H9 (cell line): ENCODE measurements around the gene SHTN1. TPM values are rescaled to one million over a fixed set of nuclear protein-coding genes. Genes with fewer than 3 reads are reported as not detected.

ENCODE experiments used
- DNase-seq: peaks from one replicate; pipeline ENCODE4 v3.0.0-alpha.2; 2017
- H2AFZ ChIP-seq: one replicate; pipeline ENCODE4 v1.6.1; 2013; ENCODE audit warnings: mild to moderate bottlenecking, low read length, control low read depth, moderate library complexity
- H2AK5ac ChIP-seq: 2 replicates; pipeline ENCODE4 v1.6.1; 2013; ENCODE audit warnings: low read length, control low read depth, mixed read lengths; ENCODE audit not compliant: insufficient read length
- H2BK120ac ChIP-seq: one replicate; pipeline ENCODE4 v1.6.1; 2013; ENCODE audit warnings: low read depth, mild to moderate bottlenecking, low read length, control low read depth, inconsistent platforms; ENCODE audit not compliant: poor library complexity, severe bottlenecking
- H2BK12ac ChIP-seq: 2 replicates; pipeline ENCODE4 v1.6.1; 2013; ENCODE audit warnings: low read length, control low read depth, mixed read lengths, low read depth; ENCODE audit not compliant: insufficient read length
- H2BK15ac ChIP-seq: 2 replicates; pipeline ENCODE4 v1.6.1; 2013; ENCODE audit warnings: low read depth, low read length, control low read depth
- H2BK20ac ChIP-seq: one replicate; pipeline ENCODE4 v1.6.1; 2013; ENCODE audit warnings: low read depth, mild to moderate bottlenecking, low read length, control low read depth, inconsistent platforms; ENCODE audit not compliant: poor library complexity, severe bottlenecking
- H2BK5ac ChIP-seq: 2 replicates; pipeline ENCODE4 v1.6.1; 2013; ENCODE audit warnings: low read length, control low read depth, mixed read lengths; ENCODE audit not compliant: insufficient read length
- H3K14ac ChIP-seq: 2 replicates; pipeline ENCODE4 v1.6.1; 2013; ENCODE audit warnings: low read length, control low read depth; ENCODE audit not compliant: insufficient read depth
- H3K18ac ChIP-seq: 2 replicates; pipeline ENCODE4 v1.6.1; 2013; ENCODE audit warnings: low read depth, mild to moderate bottlenecking, mixed read lengths, low read length, control low read depth; ENCODE audit not compliant: insufficient read length
- H3K23ac ChIP-seq: 2 replicates; pipeline ENCODE4 v1.6.1; 2013; ENCODE audit warnings: low read length, control low read depth, mixed read lengths, low read depth; ENCODE audit not compliant: insufficient read length
- H3K23me2 ChIP-seq: 2 replicates; pipeline ENCODE4 v1.6.1; 2013; ENCODE audit warnings: low read depth, mild to moderate bottlenecking, mixed read lengths, low read length, control low read depth; ENCODE audit not compliant: insufficient read length, poor library complexity, severe bottlenecking
- H3K27ac ChIP-seq: 2 replicates; pipeline ENCODE4 v1.5.1; 2013; ENCODE audit warnings: low read length, control low read depth, mixed read lengths, low read depth; ENCODE audit not compliant: insufficient read length
- H3K27me3 ChIP-seq: 2 replicates; pipeline ENCODE4 v1.6.1; 2013; ENCODE audit warnings: low read length, control low read depth, inconsistent platforms; ENCODE audit not compliant: insufficient read depth
- H3K4ac ChIP-seq: 2 replicates; pipeline ENCODE4 v1.6.1; 2013; ENCODE audit warnings: low read depth, mild to moderate bottlenecking, control low read depth, inconsistent platforms, low read length, moderate library complexity
- H3K4me1 ChIP-seq: 2 replicates; pipeline ENCODE4 v1.6.1; 2013; ENCODE audit warnings: low read length, control low read depth, inconsistent platforms; ENCODE audit not compliant: insufficient read depth
- H3K4me2 ChIP-seq: 2 replicates; pipeline ENCODE4 v1.6.1; 2013; ENCODE audit warnings: low read length, control low read depth, mixed read lengths; ENCODE audit not compliant: insufficient read length, insufficient read depth
- H3K56ac ChIP-seq: 2 replicates; pipeline ENCODE4 v1.6.1; 2013; ENCODE audit warnings: low read depth, mild to moderate bottlenecking, mixed read lengths, low read length, control low read depth; ENCODE audit not compliant: insufficient read length
- H3K79me1 ChIP-seq: 2 replicates; pipeline ENCODE4 v1.6.1; 2013; ENCODE audit warnings: low read depth, mild to moderate bottlenecking, moderate library complexity, low read length, control low read depth, inconsistent platforms; ENCODE audit not compliant: insufficient read depth, poor library complexity, severe bottlenecking
- H3K79me2 ChIP-seq: 2 replicates; pipeline ENCODE4 v1.6.1; 2013; ENCODE audit warnings: low read length, control low read depth, inconsistent platforms; ENCODE audit not compliant: insufficient read depth
- H3K9ac ChIP-seq: 2 replicates; pipeline ENCODE4 v1.6.1; 2013; ENCODE audit warnings: low read length, control low read depth, mixed read lengths; ENCODE audit not compliant: insufficient read length; ENCODE audit errors: extremely low read depth
- H3K9me3 ChIP-seq: one replicate; pipeline ENCODE4 v1.6.1; 2013; ENCODE audit warnings: low read depth, low read length, inconsistent platforms; ENCODE audit not compliant: control insufficient read depth
- H3T11ph ChIP-seq: one replicate; pipeline ENCODE4 v1.6.1; 2013; ENCODE audit warnings: mild to moderate bottlenecking, low read length, control low read depth, inconsistent platforms
- H4K20me1 ChIP-seq: one replicate; pipeline ENCODE4 v1.6.1; 2013; ENCODE audit not compliant: control insufficient read depth, insufficient read length, insufficient read depth
- H4K5ac ChIP-seq: 2 replicates; pipeline ENCODE4 v1.6.1; 2013; ENCODE audit warnings: low read depth, mild to moderate bottlenecking, mixed read lengths, low read length, control low read depth; ENCODE audit not compliant: insufficient read length
- H4K8ac ChIP-seq: replicated peaks from 2 replicates; pipeline ENCODE4 v1.6.1; 2013; ENCODE audit warnings: low read length, control low read depth, mixed read lengths, low read depth; ENCODE audit not compliant: insufficient read length
- H4K91ac ChIP-seq: 2 replicates; pipeline ENCODE4 v1.6.1; 2013; ENCODE audit warnings: low read depth, mild to moderate bottlenecking, moderate library complexity, mixed read lengths, low read length, control low read depth; ENCODE audit not compliant: insufficient read length
- H3K27ac Mint-ChIP-seq, 3 experiments: 2 replicates in 2 of 3; 3 replicates in 1 of 3; pipeline ENCODE4 v1.8.0; 2020 to 2021; ENCODE audit warnings: mixed read lengths in 3 of 3, mild to moderate bottlenecking in 1 of 3, moderate library complexity in 1 of 3
- H3K27me3 Mint-ChIP-seq: 2 replicates; pipeline ENCODE4 v1.8.0; 2021; ENCODE audit warnings: low read depth, mild to moderate bottlenecking, moderate library complexity, mixed read lengths
- H3K36me3 Mint-ChIP-seq, 3 experiments: 2 replicates in 2 of 3; 3 replicates in 1 of 3; pipeline ENCODE4 v1.8.0; 2020 to 2021; ENCODE audit warnings: low read depth in 3 of 3, mixed read lengths in 3 of 3; ENCODE audit not compliant: insufficient read depth in 1 of 3
- H3K4me1 Mint-ChIP-seq, 2 experiments: 2 replicates each; pipeline ENCODE4 v1.8.0; 2020; ENCODE audit warnings: mixed read lengths in 2 of 2
- H3K4me3 Mint-ChIP-seq, 2 experiments: 2 replicates in 1 of 2; 3 replicates in 1 of 2; pipeline ENCODE4 v1.8.0; 2020 to 2021; ENCODE audit warnings: mild to moderate bottlenecking in 2 of 2, mixed read lengths in 2 of 2, moderate library complexity in 1 of 2
- H3K9me3 Mint-ChIP-seq, 2 experiments: 2 replicates in 1 of 2; 3 replicates in 1 of 2; pipeline ENCODE4 v1.8.0; 2020; ENCODE audit warnings: mild to moderate bottlenecking in 2 of 2, mixed read lengths in 2 of 2, moderate library complexity in 1 of 2
- CTCF ChIP-seq: fragments of 200-600 bp; sonication (generic); conservative IDR thresholded peaks from 3 replicates; pipeline ENCODE4 v1.8.0; 2021; ENCODE audit warnings: antibody characterized with exemption, mild to moderate bottlenecking
- WGBS: extraction: QIAGEN DNeasy Blood & Tissue Kit; methylation state at CpG from one replicate; pipeline ENCODE4 v1.1.7; 2013; ENCODE audit warnings: missing lambda C conversion rate, low lambda C conversion rate, mixed read lengths; ENCODE audit not compliant: insufficient read length; ENCODE audit errors: extremely low coverage; 5-methylcytosine and 5-hydroxymethylcytosine counted together
- total RNA-seq: library from RNA; stranded (reverse); gene quantifications from 2 replicates; pipeline ENCODE4 v1.2.1, GENCODE V29; 2021

Gene SHTN1
- total RNA-seq, 1 experiment from 2014 or later: 22.1 TPM

- no peaks in the 10 kb centered on the region for H3K9me3 ChIP-seq
- no peak overlapping the region for H3K18ac ChIP-seq
- H3K4ac ChIP-seq: no peak overlapping the region
- no peak for TF ChIP-seq CTCF
- Mint-ChIP-seq H3K9me3 (peaks cover 0 to 2% of the 10 kb centered on the region in 2 experiments; a peak in 1 of 5 replicates), H3K27me3 (no peaks in the 10 kb centered on the region; the same call in 1 of the 2 replicates), H3K36me3 (peaks cover 0 to 3% (median 0%) of the 10 kb centered on the region in 3 experiments; a peak in 1 of 7 replicates), H3K27ac (no peak overlapping the region), H3K4me3 (no peak overlapping the region), H3K4me1 (peaks cover 59 to 65% of the 10 kb centered on the region in 2 experiments)
- no peak overlapping the region for H2AFZ ChIP-seq
- no peaks in the 10 kb centered on the region for H3K23me2 ChIP-seq
- H3K14ac ChIP-seq: no peak overlapping the region
- H4K8ac ChIP-seq: no peak overlapping the region
- no peak overlapping the region for H2BK15ac ChIP-seq
- H3K9ac ChIP-seq: no peak overlapping the region
- H2BK120ac ChIP-seq: no peak overlapping the region
- no peaks in the 10 kb centered on the region for H3K79me1 ChIP-seq
- no peak overlapping the region for H3K4me2 ChIP-seq
- H3K27ac ChIP-seq: no peak overlapping the region
- WGBS: no CpG with 5 or more reads among the region's 2 CpGs
- no peak overlapping the region for H2BK12ac ChIP-seq
- H3K56ac ChIP-seq: no peak overlapping the region
- H3T11ph ChIP-seq: no peak overlapping the region
- no peaks in the 10 kb centered on the region; the same call in 1 of the 2 replicates for H3K4me1 ChIP-seq
- no peak for DNase-seq
- H4K5ac ChIP-seq: no peak overlapping the region
- no peaks in the 10 kb centered on the region; the same call in 1 of the 2 replicates for H3K27me3 ChIP-seq
- H2BK5ac ChIP-seq: no peak overlapping the region
- no peak overlapping the region for H2AK5ac ChIP-seq
- H3K23ac ChIP-seq: no peak overlapping the region
- no peaks in the 10 kb centered on the region for H4K20me1 ChIP-seq
- no peak overlapping the region for H2BK20ac ChIP-seq
- no peaks in the 10 kb centered on the region for H3K79me2 ChIP-seq
- no peak overlapping the region for H4K91ac ChIP-seq
Measured at GRCh38 chr10:116993610-116994009, 11.4 kb downstream of the SHTN1 start.
